Measurements from ENCODE around the gene PNPLA2. TPM values are rescaled to one million over a fixed set of nuclear protein-coding genes. Genes with fewer than 3 reads are reported as not detected.

The PNPLA2 gene
- total and polyA plus RNA-seq, 10 of the 15 experiments (the other 5 are each of a cell fraction or from before 2014, with no cell fraction given), result 0.19 to 34.0 (median 8.1) TPM

DNA sequence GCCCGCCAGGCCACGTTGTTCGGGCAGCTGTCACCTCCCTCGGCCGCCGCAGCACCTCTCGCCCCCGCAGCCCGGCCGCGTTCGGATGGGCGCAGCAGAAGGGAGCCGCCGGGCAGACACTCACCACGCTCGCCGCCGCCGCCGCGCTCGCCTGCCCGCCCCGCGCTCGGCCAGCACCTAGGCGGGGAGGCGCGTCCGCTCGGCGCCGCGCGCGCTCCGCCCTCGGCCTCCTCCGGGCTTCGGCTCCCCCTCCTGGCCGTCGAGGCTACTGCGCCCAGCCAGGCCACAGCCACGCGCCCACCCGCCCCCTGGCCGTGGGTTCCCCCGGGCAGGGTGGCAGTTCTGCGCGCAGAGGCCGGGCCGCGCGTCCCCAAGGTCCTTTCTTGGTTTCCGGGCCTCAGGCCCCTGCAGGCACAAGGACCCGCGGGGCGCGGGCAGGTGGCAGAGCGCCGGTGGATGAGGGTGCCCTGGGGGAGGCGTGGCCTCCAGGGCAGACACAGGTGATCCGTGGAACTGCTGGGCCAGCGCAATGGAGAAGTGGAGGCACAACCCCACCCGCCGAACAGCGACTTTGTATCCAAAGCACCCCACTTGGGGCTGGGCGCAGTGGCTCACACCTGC, 20.5 kb upstream of the PNPLA2 start, which contains the start of gene SLC25A22 (continued):
- TF ChIP-seq PAX5 (IDR thresholded peaks at IDR 0.05; ENCODE audit: borderline replicate concordance, low read depth, low read length), result 0 out of 2 replicates have a peak, but pooled peaks have one; percentile 4
- no peak for TF ChIP-seq ESRRA (IDR thresholded peaks at IDR 0.05; ENCODE audit: low read length)
- TF ChIP-seq SPI1 (IDR thresholded peaks at IDR 0.05; ENCODE audit: borderline replicate concordance, insufficient read depth, low read depth, low read length), result no peak
- TF ChIP-seq CBX3 (IDR thresholded peaks at IDR 0.05; ENCODE audit: borderline replicate concordance, low read depth), result no peak
- no peak for TF ChIP-seq NR2C1 (IDR thresholded peaks at IDR 0.05)
- no peak for TF ChIP-seq JUNB (IDR thresholded peaks at IDR 0.05)
- TF ChIP-seq RELB (IDR thresholded peaks at IDR 0.05; ENCODE audit: low read depth), result no peak
- TF ChIP-seq BMI1 (IDR thresholded peaks at IDR 0.05; ENCODE audit: borderline replicate concordance), result no peak
- TF ChIP-seq BCL11A (IDR thresholded peaks at IDR 0.05; ENCODE audit: low read depth, low read length), result no peak
- TF ChIP-seq ZSCAN29 (IDR thresholded peaks at IDR 0.05), result no peak
- no peak for TF ChIP-seq SIN3A (IDR thresholded peaks at IDR 0.05; ENCODE audit: low read depth, low read length)
- TF ChIP-seq SRF (IDR thresholded peaks at IDR 0.05; ENCODE audit: low read depth in 2 of 2, low read length in 2 of 2), result no peak
- TF ChIP-seq SMAD5 (IDR thresholded peaks at IDR 0.05; ENCODE audit: low read depth), result no peak
- no peak for TF ChIP-seq ETV6 (conservative IDR thresholded peaks at IDR 0.05 in 1 of 2, IDR thresholded peaks at IDR 0.05 in 1 of 2; ENCODE audit: borderline replicate concordance in 1 of 2, low read depth in 1 of 2)
- peak; percentile 66; the same call in 1 of the 2 replicates for TF ChIP-seq RB1 (IDR thresholded peaks at IDR 0.05; ENCODE audit: borderline replicate concordance)
- TF ChIP-seq, protein P1, sequence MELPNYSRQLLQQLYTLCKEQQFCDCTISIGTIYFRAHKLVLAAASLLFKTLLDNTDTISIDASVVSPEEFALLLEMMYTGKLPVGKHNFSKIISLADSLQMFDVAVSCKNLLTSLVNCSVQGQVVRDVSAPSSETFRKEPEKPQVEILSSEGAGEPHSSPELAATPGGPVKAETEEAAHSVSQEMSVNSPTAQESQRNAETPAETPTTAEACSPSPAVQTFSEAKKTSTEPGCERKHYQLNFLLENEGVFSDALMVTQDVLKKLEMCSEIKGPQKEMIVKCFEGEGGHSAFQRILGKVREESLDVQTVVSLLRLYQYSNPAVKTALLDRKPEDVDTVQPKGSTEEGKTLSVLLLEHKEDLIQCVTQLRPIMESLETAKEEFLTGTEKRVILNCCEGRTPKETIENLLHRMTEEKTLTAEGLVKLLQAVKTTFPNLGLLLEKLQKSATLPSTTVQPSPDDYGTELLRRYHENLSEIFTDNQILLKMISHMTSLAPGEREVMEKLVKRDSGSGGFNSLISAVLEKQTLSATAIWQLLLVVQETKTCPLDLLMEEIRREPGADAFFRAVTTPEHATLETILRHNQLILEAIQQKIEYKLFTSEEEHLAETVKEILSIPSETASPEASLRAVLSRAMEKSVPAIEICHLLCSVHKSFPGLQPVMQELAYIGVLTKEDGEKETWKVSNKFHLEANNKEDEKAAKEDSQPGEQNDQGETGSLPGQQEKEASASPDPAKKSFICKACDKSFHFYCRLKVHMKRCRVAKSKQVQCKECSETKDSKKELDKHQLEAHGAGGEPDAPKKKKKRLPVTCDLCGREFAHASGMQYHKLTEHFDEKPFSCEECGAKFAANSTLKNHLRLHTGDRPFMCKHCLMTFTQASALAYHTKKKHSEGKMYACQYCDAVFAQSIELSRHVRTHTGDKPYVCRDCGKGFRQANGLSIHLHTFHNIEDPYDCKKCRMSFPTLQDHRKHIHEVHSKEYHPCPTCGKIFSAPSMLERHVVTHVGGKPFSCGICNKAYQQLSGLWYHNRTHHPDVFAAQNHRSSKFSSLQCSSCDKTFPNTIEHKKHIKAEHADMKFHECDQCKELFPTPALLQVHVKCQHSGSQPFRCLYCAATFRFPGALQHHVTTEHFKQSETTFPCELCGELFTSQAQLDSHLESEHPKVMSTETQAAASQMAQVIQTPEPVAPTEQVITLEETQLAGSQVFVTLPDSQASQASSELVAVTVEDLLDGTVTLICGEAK (IDR thresholded peaks at IDR 0.05; ENCODE audit: borderline replicate concordance), result no peak
- TF ChIP-seq, protein P2, sequence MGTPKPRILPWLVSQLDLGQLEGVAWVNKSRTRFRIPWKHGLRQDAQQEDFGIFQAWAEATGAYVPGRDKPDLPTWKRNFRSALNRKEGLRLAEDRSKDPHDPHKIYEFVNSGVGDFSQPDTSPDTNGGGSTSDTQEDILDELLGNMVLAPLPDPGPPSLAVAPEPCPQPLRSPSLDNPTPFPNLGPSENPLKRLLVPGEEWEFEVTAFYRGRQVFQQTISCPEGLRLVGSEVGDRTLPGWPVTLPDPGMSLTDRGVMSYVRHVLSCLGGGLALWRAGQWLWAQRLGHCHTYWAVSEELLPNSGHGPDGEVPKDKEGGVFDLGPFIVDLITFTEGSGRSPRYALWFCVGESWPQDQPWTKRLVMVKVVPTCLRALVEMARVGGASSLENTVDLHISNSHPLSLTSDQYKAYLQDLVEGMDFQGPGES (IDR thresholded peaks at IDR 0.05), result no peak
- no peak for TF ChIP-seq CUX1 (IDR thresholded peaks at IDR 0.05; ENCODE audit: insufficient replicate concordance, low read depth, low read length)

All from GM12878 (cell line).